WTC11 (cell line): ENCODE results near the gene RALY. TPM values are rescaled to one million over a fixed set of nuclear protein-coding genes. Genes with fewer than 3 reads are reported as not detected.

Experiments used
- ATAC-seq: fragments of 200-7000 bp; cut with Tn5 transposase; 2 replicates; pipeline ENCODE4 v1.10.0; 2021; ENCODE audit warnings: mild to moderate bottlenecking, moderate library complexity
- CTCF ChIA-PET: fragments of 300-600 bp; sonication (Branson Sonifier 250); formaldehyde crosslinking; loops from one replicate; lab custom pipeline; 2021; ENCODE audit warnings: antibody characterized with exemption; lab: Charles Lee
- POLR2A ChIA-PET: fragments of 350-600 bp; sonication (Branson Sonifier 250); formaldehyde crosslinking; loops from one replicate; lab custom pipeline; 2021; ENCODE audit warnings: antibody characterized with exemption; lab: Charles Lee
- DNase-seq: peaks from one replicate; pipeline ENCODE4 v3.0.0; 2021; ENCODE audit warnings: low spot score
- H3K27ac Mint-ChIP-seq: 2 replicates; pipeline ENCODE4 v1.8.0; 2021; ENCODE audit warnings: mixed read lengths
- H3K27me3 Mint-ChIP-seq: 2 replicates; pipeline ENCODE4 v1.8.0; 2021; ENCODE audit warnings: low read depth, mild to moderate bottlenecking, moderate library complexity, mixed read lengths
- H3K36me3 Mint-ChIP-seq: 2 replicates; pipeline ENCODE4 v1.8.0; 2021; ENCODE audit warnings: mixed read lengths
- H3K4me1 Mint-ChIP-seq: 2 replicates; pipeline ENCODE4 v1.8.0; 2022; ENCODE audit warnings: mixed read lengths
- H3K4me3 Mint-ChIP-seq: 2 replicates; pipeline ENCODE4 v1.8.0; 2021; ENCODE audit warnings: mild to moderate bottlenecking, moderate library complexity, mixed read lengths
- H3K9me3 Mint-ChIP-seq: 2 replicates; pipeline ENCODE4 v1.8.0; 2021; ENCODE audit warnings: mixed read lengths
- ATF1 ChIP-seq: sonication (generic); formaldehyde crosslinking; IDR thresholded peaks from 2 replicates; pipeline ENCODE4 v1.8.1; 2023; ENCODE audit warnings: mild to moderate bottlenecking, moderate library complexity, missing genetic modification reagents
- CBFB ChIP-seq: sonication (generic); formaldehyde crosslinking; IDR thresholded peaks from 2 replicates; pipeline ENCODE4 v1.8.1; 2022; ENCODE audit warnings: mild to moderate bottlenecking, low read depth, missing genetic modification reagents
- CREM ChIP-seq: sonication (generic); formaldehyde crosslinking; IDR thresholded peaks from 2 replicates; pipeline ENCODE4 v1.8.1; 2022; ENCODE audit warnings: mild to moderate bottlenecking, missing genetic modification reagents, moderate library complexity
- E2F4 ChIP-seq: sonication (generic); formaldehyde crosslinking; IDR thresholded peaks from 2 replicates; pipeline ENCODE4 v1.8.1; 2022; ENCODE audit warnings: low read depth, mild to moderate bottlenecking, moderate library complexity, missing genetic modification reagents, borderline replicate concordance
- EMX1 ChIP-seq: fragments of 250-450 bp; sonication (Bioruptor Pico); IDR thresholded peaks from 2 replicates; pipeline ENCODE4 v1.8.0; 2021; ENCODE audit warnings: mild to moderate bottlenecking
- ERG ChIP-seq: fragments of 250-450 bp; sonication (Bioruptor Pico); IDR thresholded peaks from 2 replicates; pipeline ENCODE4 v1.8.0; 2021; ENCODE audit warnings: mild to moderate bottlenecking
- ETV6 ChIP-seq: sonication (generic); formaldehyde crosslinking; IDR thresholded peaks from 2 replicates; pipeline ENCODE4 v1.8.1; 2022; ENCODE audit warnings: mild to moderate bottlenecking, missing genetic modification reagents
- FOXK1 ChIP-seq: sonication (generic); formaldehyde crosslinking; IDR thresholded peaks from 2 replicates; pipeline ENCODE4 v1.8.0; 2022; ENCODE audit warnings: mild to moderate bottlenecking, moderate library complexity, missing genetic modification reagents
- FOXP1 ChIP-seq: sonication (generic); formaldehyde crosslinking; IDR thresholded peaks from 2 replicates; pipeline ENCODE4 v1.8.0; 2022; ENCODE audit warnings: missing genetic modification reagents, mild to moderate bottlenecking, moderate library complexity, borderline replicate concordance
- GTF2I ChIP-seq: fragments of 250-450 bp; sonication (Bioruptor Pico); conservative IDR thresholded peaks from 2 replicates; pipeline ENCODE4 v1.4.0; 2021; ENCODE audit warnings: mild to moderate bottlenecking
- IRF1 ChIP-seq: sonication (generic); formaldehyde crosslinking; IDR thresholded peaks from 2 replicates; pipeline ENCODE4 v1.8.0; 2023; ENCODE audit warnings: missing genetic modification reagents
- IRF2 ChIP-seq: sonication (generic); formaldehyde crosslinking; IDR thresholded peaks from 2 replicates; pipeline ENCODE4 v1.8.0; 2022; ENCODE audit warnings: low read depth, missing genetic modification reagents, borderline replicate concordance
- KAT7 ChIP-seq: sonication (generic); formaldehyde crosslinking; IDR thresholded peaks from 2 replicates; pipeline ENCODE4 v1.8.1; 2023; ENCODE audit warnings: missing genetic modification reagents, mild to moderate bottlenecking, borderline replicate concordance
- MAX ChIP-seq: sonication (generic); formaldehyde crosslinking; IDR thresholded peaks from 2 replicates; pipeline ENCODE4 v1.8.0; 2022; ENCODE audit warnings: mild to moderate bottlenecking, missing genetic modification reagents
- NFYB ChIP-seq: sonication (generic); formaldehyde crosslinking; conservative IDR thresholded peaks from 2 replicates; pipeline ENCODE4 v1.8.0; 2022; ENCODE audit warnings: low read depth, missing genetic modification reagents
- SMAD3 ChIP-seq: sonication (generic); formaldehyde crosslinking; IDR thresholded peaks from 2 replicates; pipeline ENCODE4 v1.8.0; 2022; ENCODE audit warnings: missing genetic modification reagents, mild to moderate bottlenecking, borderline replicate concordance
- SOX15 ChIP-seq: fragments of 250-450 bp; sonication (Bioruptor Pico); IDR thresholded peaks from 2 replicates; pipeline ENCODE4 v1.9.0; 2021; ENCODE audit warnings: mild to moderate bottlenecking
- SP1 ChIP-seq: sonication (generic); formaldehyde crosslinking; conservative IDR thresholded peaks from 2 replicates; pipeline ENCODE4 v1.8.1; 2022; ENCODE audit warnings: missing genetic modification reagents
- ZBTB21 ChIP-seq: sonication (generic); formaldehyde crosslinking; IDR thresholded peaks from 2 replicates; pipeline ENCODE4 v1.8.1; 2023; ENCODE audit warnings: mild to moderate bottlenecking, missing genetic modification reagents, borderline replicate concordance
- ZNF423 ChIP-seq: fragments of 250-450 bp; sonication (Bioruptor Pico); IDR thresholded peaks from 2 replicates; pipeline ENCODE4 v2.1.2; 2022; ENCODE audit warnings: mild to moderate bottlenecking, moderate library complexity
- total RNA-seq: library from RNA; stranded (reverse); gene quantifications from 3 replicates; pipeline ENCODE4 v1.2.3, GENCODE V29; 2021
- TF ChIP-seq, protein P1 (sequence below): sonication (generic); formaldehyde crosslinking; conservative IDR thresholded peaks from 2 replicates; pipeline ENCODE4 v1.8.1; 2023; ENCODE audit warnings: mild to moderate bottlenecking, low read depth, missing genetic modification reagents, moderate library complexity
- TF ChIP-seq, protein P2 (sequence below): sonication (generic); formaldehyde crosslinking; IDR thresholded peaks from 2 replicates; pipeline ENCODE4 v1.8.0; 2023; ENCODE audit warnings: mild to moderate bottlenecking, missing genetic modification reagents
- TF ChIP-seq, protein P3 (sequence below): sonication (generic); formaldehyde crosslinking; IDR thresholded peaks from 2 replicates; pipeline ENCODE4 v1.8.1; 2022; ENCODE audit warnings: mild to moderate bottlenecking, moderate library complexity, missing genetic modification reagents
- TF ChIP-seq, protein P4 (sequence below): fragments of 250-450 bp; sonication (Bioruptor Pico); IDR thresholded peaks from 2 replicates; pipeline ENCODE4 v1.9.0; 2021; ENCODE audit warnings: moderate library complexity, mild to moderate bottlenecking, inconsistent platforms, borderline replicate concordance

RALY gene
- total RNA-seq, 1 experiment from 2014 or later = 164 TPM

DNA sequence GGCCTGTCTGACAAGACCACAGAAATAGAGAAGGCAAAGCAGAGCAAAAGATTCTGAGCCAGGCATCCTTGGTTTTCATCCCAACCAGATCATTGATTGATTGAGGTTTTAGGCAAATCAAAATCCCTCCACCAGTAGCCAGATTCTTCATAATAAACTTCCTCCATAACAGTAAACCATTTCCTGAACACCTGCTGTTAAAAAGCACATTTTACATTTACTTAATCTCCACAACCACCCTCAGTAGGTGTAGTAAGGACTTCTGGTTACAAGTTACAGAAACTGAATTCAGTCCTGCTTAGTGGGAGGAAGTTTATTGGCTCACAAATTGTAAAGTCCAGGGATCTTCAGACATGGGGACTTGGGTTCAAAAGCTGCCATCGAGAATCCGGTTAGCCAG, 90.1 kb downstream of the RALY start:
- H3K9me3 Mint-ChIP-seq = no peaks in the 10 kb centered on the region
- POLR2A ChIA-PET = no interaction called here
- ATAC-seq (no peak), DNase-seq (no peak)
- H3K27me3 Mint-ChIP-seq = no peaks in the 10 kb centered on the region
- H3K36me3 Mint-ChIP-seq = peaks cover 21% of the 10 kb centered on the region
- no peaks in the 10 kb centered on the region for H3K4me1 Mint-ChIP-seq
- CTCF ChIA-PET = interaction anchor here (0.9 kb wide), 1 partner anchor 150 kb away, joined by 5 read pairs; no protein-coding TSS in a partner anchor
- no peak overlapping the region for H3K4me3 Mint-ChIP-seq
- TF ChIP-seq CBFB (CRISPR knock-in tag) (no peak), MAX (CRISPR knock-in tag) (no peak), KAT7 (CRISPR knock-in tag) (no peak), ATF1 (CRISPR knock-in tag) (no peak), IRF1 (CRISPR knock-in tag) (no peak), ZNF423 (CRISPR knock-in tag) (no peak), EMX1 (CRISPR knock-in tag) (no peak), IRF2 (no peak), SP1 (no peak), ZBTB21 (CRISPR knock-in tag) (no peak)
- TF ChIP-seq, protein P1, sequence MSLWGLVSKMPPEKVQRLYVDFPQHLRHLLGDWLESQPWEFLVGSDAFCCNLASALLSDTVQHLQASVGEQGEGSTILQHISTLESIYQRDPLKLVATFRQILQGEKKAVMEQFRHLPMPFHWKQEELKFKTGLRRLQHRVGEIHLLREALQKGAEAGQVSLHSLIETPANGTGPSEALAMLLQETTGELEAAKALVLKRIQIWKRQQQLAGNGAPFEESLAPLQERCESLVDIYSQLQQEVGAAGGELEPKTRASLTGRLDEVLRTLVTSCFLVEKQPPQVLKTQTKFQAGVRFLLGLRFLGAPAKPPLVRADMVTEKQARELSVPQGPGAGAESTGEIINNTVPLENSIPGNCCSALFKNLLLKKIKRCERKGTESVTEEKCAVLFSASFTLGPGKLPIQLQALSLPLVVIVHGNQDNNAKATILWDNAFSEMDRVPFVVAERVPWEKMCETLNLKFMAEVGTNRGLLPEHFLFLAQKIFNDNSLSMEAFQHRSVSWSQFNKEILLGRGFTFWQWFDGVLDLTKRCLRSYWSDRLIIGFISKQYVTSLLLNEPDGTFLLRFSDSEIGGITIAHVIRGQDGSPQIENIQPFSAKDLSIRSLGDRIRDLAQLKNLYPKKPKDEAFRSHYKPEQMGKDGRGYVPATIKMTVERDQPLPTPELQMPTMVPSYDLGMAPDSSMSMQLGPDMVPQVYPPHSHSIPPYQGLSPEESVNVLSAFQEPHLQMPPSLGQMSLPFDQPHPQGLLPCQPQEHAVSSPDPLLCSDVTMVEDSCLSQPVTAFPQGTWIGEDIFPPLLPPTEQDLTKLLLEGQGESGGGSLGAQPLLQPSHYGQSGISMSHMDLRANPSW (CRISPR knock-in tag) = no peak
- TF ChIP-seq, protein P2, sequence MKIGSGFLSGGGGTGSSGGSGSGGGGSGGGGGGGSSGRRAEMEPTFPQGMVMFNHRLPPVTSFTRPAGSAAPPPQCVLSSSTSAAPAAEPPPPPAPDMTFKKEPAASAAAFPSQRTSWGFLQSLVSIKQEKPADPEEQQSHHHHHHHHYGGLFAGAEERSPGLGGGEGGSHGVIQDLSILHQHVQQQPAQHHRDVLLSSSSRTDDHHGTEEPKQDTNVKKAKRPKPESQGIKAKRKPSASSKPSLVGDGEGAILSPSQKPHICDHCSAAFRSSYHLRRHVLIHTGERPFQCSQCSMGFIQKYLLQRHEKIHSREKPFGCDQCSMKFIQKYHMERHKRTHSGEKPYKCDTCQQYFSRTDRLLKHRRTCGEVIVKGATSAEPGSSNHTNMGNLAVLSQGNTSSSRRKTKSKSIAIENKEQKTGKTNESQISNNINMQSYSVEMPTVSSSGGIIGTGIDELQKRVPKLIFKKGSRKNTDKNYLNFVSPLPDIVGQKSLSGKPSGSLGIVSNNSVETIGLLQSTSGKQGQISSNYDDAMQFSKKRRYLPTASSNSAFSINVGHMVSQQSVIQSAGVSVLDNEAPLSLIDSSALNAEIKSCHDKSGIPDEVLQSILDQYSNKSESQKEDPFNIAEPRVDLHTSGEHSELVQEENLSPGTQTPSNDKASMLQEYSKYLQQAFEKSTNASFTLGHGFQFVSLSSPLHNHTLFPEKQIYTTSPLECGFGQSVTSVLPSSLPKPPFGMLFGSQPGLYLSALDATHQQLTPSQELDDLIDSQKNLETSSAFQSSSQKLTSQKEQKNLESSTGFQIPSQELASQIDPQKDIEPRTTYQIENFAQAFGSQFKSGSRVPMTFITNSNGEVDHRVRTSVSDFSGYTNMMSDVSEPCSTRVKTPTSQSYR = no peak
- TF ChIP-seq, protein P3, sequence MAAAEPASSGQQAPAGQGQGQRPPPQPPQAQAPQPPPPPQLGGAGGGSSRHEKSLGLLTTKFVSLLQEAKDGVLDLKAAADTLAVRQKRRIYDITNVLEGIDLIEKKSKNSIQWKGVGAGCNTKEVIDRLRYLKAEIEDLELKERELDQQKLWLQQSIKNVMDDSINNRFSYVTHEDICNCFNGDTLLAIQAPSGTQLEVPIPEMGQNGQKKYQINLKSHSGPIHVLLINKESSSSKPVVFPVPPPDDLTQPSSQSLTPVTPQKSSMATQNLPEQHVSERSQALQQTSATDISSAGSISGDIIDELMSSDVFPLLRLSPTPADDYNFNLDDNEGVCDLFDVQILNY (CRISPR knock-in tag) = no peak
- TF ChIP-seq, all 79 proteins: peak for 0
- H3K27ac Mint-ChIP-seq = no peak overlapping the region

DNA sequence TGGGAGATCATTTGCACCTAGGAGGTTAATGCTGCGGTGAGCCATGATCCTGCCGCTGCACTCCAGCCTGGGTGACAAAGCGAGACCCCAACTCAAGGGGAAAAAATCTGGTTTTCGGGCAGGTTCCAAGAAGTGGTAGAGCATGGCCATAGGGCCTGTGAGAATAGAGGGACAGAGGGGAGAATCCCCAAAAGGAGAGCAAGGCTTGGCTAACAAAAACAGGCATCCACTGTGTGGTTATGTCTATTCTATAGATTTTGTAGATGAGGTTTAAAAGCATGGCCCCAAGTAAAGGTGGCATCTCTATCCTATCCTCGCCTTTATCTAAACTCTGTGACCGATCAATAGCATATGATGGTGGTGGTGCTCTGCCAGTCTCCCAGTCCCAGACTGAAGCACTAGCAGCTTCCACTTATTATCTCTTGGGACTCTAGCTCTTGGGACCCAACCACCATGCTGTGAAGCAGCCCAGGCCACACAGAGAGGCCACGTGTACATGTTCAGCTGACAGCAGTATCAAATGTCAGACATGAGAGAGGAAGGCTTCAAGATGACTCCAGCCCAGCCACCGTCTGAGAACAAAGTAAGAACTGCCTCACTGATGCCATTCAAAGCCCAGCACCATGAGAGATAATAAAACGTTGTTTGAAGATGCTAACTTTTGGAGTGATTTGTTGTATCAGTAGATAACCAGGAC, 90.7 kb downstream of the RALY start:
- TF ChIP-seq, protein P4, sequence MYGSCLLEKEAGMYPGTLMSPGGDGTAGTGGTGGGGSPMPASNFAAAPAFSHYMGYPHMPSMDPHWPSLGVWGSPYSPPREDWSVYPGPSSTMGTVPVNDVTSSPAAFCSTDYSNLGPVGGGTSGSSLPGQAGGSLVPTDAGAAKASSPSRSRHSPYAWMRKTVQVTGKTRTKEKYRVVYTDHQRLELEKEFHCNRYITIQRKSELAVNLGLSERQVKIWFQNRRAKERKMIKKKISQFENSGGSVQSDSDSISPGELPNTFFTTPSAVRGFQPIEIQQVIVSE (CRISPR knock-in tag) = no peak
- TF ChIP-seq SOX15 (CRISPR knock-in tag) = no peak
- TF ChIP-seq FOXP1 (CRISPR knock-in tag) = no peak
- TF ChIP-seq CREM (CRISPR knock-in tag) = no peak
- no peak for TF ChIP-seq FOXK1 (CRISPR knock-in tag)
- no peak for TF ChIP-seq E2F4 (CRISPR knock-in tag)
- TF ChIP-seq MAX (CRISPR knock-in tag) = no peak
- no peak for TF ChIP-seq GTF2I (CRISPR knock-in tag)
- no peak for TF ChIP-seq CBFB (CRISPR knock-in tag)
- no peak for TF ChIP-seq NFYB (CRISPR knock-in tag)
- TF ChIP-seq SMAD3 (CRISPR knock-in tag) = no peak
- TF ChIP-seq IRF2 = no peak
- no peak for TF ChIP-seq ERG (CRISPR knock-in tag)
- TF ChIP-seq ETV6 = no peak
- DNase-seq = no peak
- Mint-ChIP-seq H3K4me1 (no peaks in the 10 kb centered on the region), H3K27me3 (no peaks in the 10 kb centered on the region), H3K4me3 (no peak overlapping the region), H3K36me3 (peaks cover 27% of the 10 kb centered on the region), H3K9me3 (no peaks in the 10 kb centered on the region), H3K27ac (no peak overlapping the region)
- ChIA-PET CTCF (no interaction called here), POLR2A (no interaction called here)
- ATAC-seq = no peak
